Measurements from ENCODE around the gene GRK5.
"Not testable (repeated sequence)": the region's sequence is repeated elsewhere in the genome, so short reads cannot be mapped to it uniquely, and the experiment has no call there.

DNA sequence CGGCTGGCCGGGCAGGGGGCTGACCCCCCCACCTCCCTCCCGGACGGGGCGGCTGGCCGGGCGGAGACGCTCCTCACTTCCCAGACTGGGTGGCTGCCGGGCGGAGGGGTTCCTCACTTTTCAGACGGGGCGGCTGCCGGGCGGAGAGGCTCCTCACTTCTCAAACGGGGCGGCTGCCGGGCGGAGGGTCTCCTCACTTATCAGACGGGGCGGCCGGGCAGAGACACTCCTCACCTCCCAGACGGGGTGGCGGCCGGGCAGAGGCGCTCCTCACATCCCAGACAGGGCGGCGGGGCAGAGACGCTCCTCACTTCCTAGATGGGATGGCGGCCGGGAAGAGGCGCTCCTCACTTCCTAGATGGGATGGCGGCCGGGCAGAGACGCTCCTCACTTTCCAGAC lies 53.6 kb downstream of the GRK5 start:
- TF ChIP-seq, protein P1, sequence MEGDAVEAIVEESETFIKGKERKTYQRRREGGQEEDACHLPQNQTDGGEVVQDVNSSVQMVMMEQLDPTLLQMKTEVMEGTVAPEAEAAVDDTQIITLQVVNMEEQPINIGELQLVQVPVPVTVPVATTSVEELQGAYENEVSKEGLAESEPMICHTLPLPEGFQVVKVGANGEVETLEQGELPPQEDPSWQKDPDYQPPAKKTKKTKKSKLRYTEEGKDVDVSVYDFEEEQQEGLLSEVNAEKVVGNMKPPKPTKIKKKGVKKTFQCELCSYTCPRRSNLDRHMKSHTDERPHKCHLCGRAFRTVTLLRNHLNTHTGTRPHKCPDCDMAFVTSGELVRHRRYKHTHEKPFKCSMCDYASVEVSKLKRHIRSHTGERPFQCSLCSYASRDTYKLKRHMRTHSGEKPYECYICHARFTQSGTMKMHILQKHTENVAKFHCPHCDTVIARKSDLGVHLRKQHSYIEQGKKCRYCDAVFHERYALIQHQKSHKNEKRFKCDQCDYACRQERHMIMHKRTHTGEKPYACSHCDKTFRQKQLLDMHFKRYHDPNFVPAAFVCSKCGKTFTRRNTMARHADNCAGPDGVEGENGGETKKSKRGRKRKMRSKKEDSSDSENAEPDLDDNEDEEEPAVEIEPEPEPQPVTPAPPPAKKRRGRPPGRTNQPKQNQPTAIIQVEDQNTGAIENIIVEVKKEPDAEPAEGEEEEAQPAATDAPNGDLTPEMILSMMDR (IDR thresholded peaks at IDR 0.05; ENCODE audit: insufficient read depth, low read length, poor library complexity, severe bottlenecking), result not testable (repeated sequence)
- not testable (repeated sequence) for TF ChIP-seq EZH2phosphoT487 (conservative IDR thresholded peaks at IDR 0.05; ENCODE audit: low read length)
